Immature natural killer cell (primary cell): Measurements from ENCODE around the gene HECW1. TPM values are rescaled to one million over a fixed set of nuclear protein-coding genes. Genes with fewer than 3 reads are reported as not detected.
"Not testable (repeated sequence)": the region's sequence is repeated elsewhere in the genome, so short reads cannot be mapped to it uniquely, and the experiment has no call there.

Experiments used
- DNase-seq, 3 donors: peaks; one replicate each; pipeline ENCODE4 v3.0.0; 2022; ENCODE audit warnings: mixed read lengths in 1 of 3
- H3K27ac Mint-ChIP-seq, 6 donors: one replicate each; pipeline ENCODE4 v1.8.0; 2020; ENCODE audit warnings: mixed read lengths in 6 of 6, mild to moderate bottlenecking in 5 of 6, inconsistent platforms in 4 of 6, moderate library complexity in 3 of 6
- H3K27me3 Mint-ChIP-seq, 3 donors: one replicate each; pipeline ENCODE4 v1.8.0; 2020 to 2021; ENCODE audit warnings: low read depth in 3 of 3, mild to moderate bottlenecking in 3 of 3, mixed read lengths in 3 of 3, moderate library complexity in 3 of 3, inconsistent platforms in 1 of 3
- H3K36me3 Mint-ChIP-seq, 3 donors: one replicate each; pipeline ENCODE4 v1.8.0; 2020; ENCODE audit warnings: mixed read lengths in 3 of 3, inconsistent platforms in 2 of 3, mild to moderate bottlenecking in 2 of 3
- H3K4me1 Mint-ChIP-seq, 2 donors: one replicate each; pipeline ENCODE4 v1.8.0; 2020; ENCODE audit warnings: inconsistent platforms in 2 of 2, mild to moderate bottlenecking in 2 of 2, mixed read lengths in 2 of 2, moderate library complexity in 1 of 2
- H3K4me3 Mint-ChIP-seq, 5 donors: one replicate each; pipeline ENCODE4 v1.8.0; 2020; ENCODE audit warnings: mild to moderate bottlenecking in 5 of 5, mixed read lengths in 5 of 5, inconsistent platforms in 3 of 5, moderate library complexity in 3 of 5
- H3K9me3 Mint-ChIP-seq, 6 donors: one replicate each; pipeline ENCODE4 v1.8.0; 2020; ENCODE audit warnings: mild to moderate bottlenecking in 6 of 6, mixed read lengths in 6 of 6, inconsistent platforms in 4 of 6, moderate library complexity in 3 of 6
- polyA plus RNA-seq, 3 donors: library from polyadenylated mRNA; unstranded; fragments of 300-500 nt; fragmentation: Illumina TruSeq; gene quantifications; one replicate each; pipeline ENCODE4 v1.2.3, GENCODE V29; 2021

Gene HECW1
- polyA plus RNA-seq, 3 donors from 2014 or later: not detected

GRCh38 chr7:43211693-43212092 lies 99.2 kb downstream of the HECW1 start:
- Mint-ChIP-seq H3K27ac (no peak overlapping the region), H3K4me3 (no peak overlapping the region), H3K27me3 (peaks cover 0 to 4% (median 3%) of the 10 kb centered on the region in 3 donors), H3K4me1 (no peaks in the 10 kb centered on the region), H3K9me3 (no peaks in the 10 kb centered on the region), H3K36me3 (no peaks in the 10 kb centered on the region)
- DNase-seq: no peak

- Mint-ChIP-seq H3K27ac (no peak overlapping the region), H3K9me3 (no peaks in the 10 kb centered on the region), H3K4me3 (no peak overlapping the region), H3K36me3 (no peaks in the 10 kb centered on the region), H3K4me1 (no peaks in the 10 kb centered on the region), H3K27me3 (peaks cover 0 to 6% (median 0%) of the 10 kb centered on the region in 3 donors)
- DNase-seq: no peak
Observed at GRCh38 chr7:43212921-43213320, 100.5 kb downstream of the HECW1 start.

DNA sequence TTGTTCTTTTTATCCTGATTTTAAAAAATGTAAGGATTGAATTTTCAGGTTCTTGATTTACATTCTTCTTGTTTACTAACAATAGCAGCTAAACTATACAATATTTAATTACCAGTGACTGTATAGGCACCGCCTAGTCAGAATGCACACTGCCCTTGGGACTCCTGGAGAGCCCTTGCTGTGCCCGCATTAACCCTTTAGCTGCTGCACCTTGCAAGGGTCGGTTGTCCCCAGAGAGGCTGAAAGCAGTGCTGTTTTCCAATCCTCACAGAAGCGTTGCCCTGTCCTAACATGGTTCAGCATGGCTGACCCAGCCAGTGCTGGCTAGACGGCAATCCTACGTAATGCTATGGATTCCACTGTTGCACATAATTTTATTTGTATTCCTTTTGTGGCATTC lies 102.6 kb downstream of the HECW1 start:
- Mint-ChIP-seq H3K4me3 (no peak overlapping the region), H3K4me1 (no peaks in the 10 kb centered on the region), H3K27me3 (peaks cover 0 to 5% (median 4%) of the 10 kb centered on the region in 3 donors), H3K36me3 (no peaks in the 10 kb centered on the region), H3K27ac (no peak overlapping the region), H3K9me3 (no peaks in the 10 kb centered on the region)
- DNase-seq: no peak

GRCh38 chr7:43217055-43217454 lies 104.6 kb downstream of the HECW1 start:
- no peak for DNase-seq
- Mint-ChIP-seq H3K27me3 (peaks cover 0 to 8% (median 4%) of the 10 kb centered on the region in 3 donors), H3K27ac (no peak overlapping the region), H3K36me3 (no peaks in the 10 kb centered on the region), H3K4me3 (no peak overlapping the region), H3K9me3 (no peaks in the 10 kb centered on the region), H3K4me1 (no peaks in the 10 kb centered on the region)

DNA sequence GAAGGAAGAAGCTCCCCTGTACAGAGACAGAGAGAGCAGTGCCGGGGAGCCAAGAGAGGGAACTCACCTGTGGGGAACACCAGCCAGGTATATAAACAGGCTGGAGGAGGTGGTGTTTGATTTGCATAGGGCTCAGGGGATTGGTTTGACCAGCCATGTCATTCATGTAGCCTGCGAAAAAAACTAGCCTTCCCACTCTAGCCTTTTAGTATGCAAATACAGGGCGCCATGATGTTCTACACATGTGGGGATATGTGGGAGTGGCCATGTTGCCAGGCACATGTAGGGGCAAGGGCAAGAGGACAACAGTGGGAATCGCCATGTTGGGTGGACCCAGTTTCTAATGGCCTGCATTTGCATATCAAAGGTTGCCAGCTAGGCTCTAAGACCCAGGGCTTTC lies 106.5 kb downstream of the HECW1 start:
- H3K27me3 Mint-ChIP-seq, H3K4me1 Mint-ChIP-seq, DNase-seq, H3K36me3 Mint-ChIP-seq, H3K4me3 Mint-ChIP-seq, H3K27ac Mint-ChIP-seq, H3K9me3 Mint-ChIP-seq: not testable (repeated sequence)

GRCh38 chr7:43220250-43220649 lies 107.8 kb downstream of the HECW1 start:
- Mint-ChIP-seq H3K27ac (no peak overlapping the region), H3K36me3 (no peaks in the 10 kb centered on the region), H3K9me3 (no peaks in the 10 kb centered on the region), H3K27me3 (peaks cover 0 to 8% (median 4%) of the 10 kb centered on the region in 3 donors), H3K4me3 (no peak overlapping the region), H3K4me1 (no peaks in the 10 kb centered on the region)
- DNase-seq: no peak

DNA sequence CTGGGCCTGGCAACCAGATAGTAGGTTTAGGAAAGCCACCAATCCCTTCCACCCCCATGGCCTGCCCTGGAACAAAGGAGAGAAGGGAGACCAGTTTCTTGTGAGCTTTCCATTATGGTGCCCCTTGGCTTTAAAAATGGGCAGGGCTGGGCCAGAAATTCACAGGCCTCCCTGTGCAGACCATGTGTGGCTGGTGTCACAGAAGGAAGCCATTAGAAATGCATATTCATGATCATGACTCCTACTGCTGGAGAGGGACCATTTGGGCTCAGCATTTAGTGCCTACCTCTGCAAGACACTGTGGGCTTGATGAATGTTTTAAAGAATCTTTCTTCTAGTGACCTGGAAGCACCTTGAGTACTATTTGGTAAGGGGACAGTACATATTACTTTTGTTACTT lies 108.3 kb downstream of the HECW1 start:
- no peak overlapping the region for H3K4me3 Mint-ChIP-seq
- peaks cover 0 to 8% (median 4%) of the 10 kb centered on the region in 3 donors for H3K27me3 Mint-ChIP-seq
- H3K9me3 Mint-ChIP-seq: no peaks in the 10 kb centered on the region
- H3K36me3 Mint-ChIP-seq: no peaks in the 10 kb centered on the region
- no peak overlapping the region for H3K27ac Mint-ChIP-seq
- no peaks in the 10 kb centered on the region for H3K4me1 Mint-ChIP-seq
- DNase-seq: no peak

- no peaks in the 10 kb centered on the region for H3K4me1 Mint-ChIP-seq
- no peaks in the 10 kb centered on the region for H3K9me3 Mint-ChIP-seq
- H3K4me3 Mint-ChIP-seq: no peak overlapping the region
- DNase-seq: no peak
- H3K36me3 Mint-ChIP-seq: no peaks in the 10 kb centered on the region
- no peak overlapping the region for H3K27ac Mint-ChIP-seq
- peaks cover 7 to 10% (median 8%) of the 10 kb centered on the region in 3 donors for H3K27me3 Mint-ChIP-seq
Observed at GRCh38 chr7:43229801-43230200, 117.4 kb downstream of the HECW1 start.

DNA sequence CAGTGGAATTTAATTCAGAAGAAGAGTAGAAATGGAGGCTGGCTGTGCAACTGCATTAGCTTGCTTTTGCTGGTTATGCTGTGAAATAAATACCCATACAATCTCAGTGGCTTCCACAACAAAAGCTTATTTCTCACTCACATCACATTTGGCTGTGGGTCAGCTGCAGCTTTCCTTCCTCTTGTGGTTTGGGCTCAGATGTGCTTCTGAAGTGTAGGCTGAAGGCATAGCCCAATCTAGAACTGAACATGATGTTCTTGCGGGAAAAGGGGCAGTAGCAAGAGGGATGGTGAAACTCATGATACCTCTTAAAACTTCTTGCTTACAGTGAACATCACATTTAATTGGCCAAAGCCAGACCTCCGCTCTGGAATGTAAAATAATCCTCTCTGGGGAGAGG lies 119.9 kb downstream of the HECW1 start:
- Mint-ChIP-seq H3K27ac (no peak overlapping the region), H3K9me3 (no peaks in the 10 kb centered on the region), H3K27me3 (peaks cover 7 to 10% (median 8%) of the 10 kb centered on the region in 3 donors), H3K36me3 (no peaks in the 10 kb centered on the region), H3K4me3 (no peak overlapping the region), H3K4me1 (no peaks in the 10 kb centered on the region)
- no peak for DNase-seq

- peaks cover 6 to 10% (median 8%) of the 10 kb centered on the region in 3 donors for H3K27me3 Mint-ChIP-seq
- H3K4me3 Mint-ChIP-seq: no peak overlapping the region
- H3K4me1 Mint-ChIP-seq: no peaks in the 10 kb centered on the region
- no peaks in the 10 kb centered on the region for H3K9me3 Mint-ChIP-seq
- no peak overlapping the region for H3K27ac Mint-ChIP-seq
- no peaks in the 10 kb centered on the region for H3K36me3 Mint-ChIP-seq
- no peak for DNase-seq
Observed at GRCh38 chr7:43234073-43234472, 121.6 kb downstream of the HECW1 start.

DNA sequence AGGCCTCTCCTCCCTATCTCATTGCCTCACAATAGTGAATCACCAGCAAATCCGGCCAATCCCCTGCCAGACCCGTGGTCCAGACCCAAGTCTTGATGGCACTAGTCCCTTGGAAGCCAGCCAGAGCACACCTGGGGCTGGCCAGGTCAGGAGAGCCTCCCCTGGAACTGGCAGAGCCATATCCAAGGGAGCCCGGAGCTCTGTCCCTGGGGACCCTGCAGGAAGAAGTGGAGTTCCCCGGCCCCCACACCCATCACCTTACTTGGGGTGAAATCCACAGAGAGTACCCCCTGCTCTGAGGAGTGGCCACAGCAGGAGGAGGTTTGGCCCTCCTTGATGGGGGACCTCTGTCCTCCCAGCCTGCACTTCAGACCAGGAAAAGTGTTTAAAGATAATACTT lies 122.5 kb downstream of the HECW1 start:
- Mint-ChIP-seq H3K4me3 (no peak overlapping the region), H3K27me3 (peaks cover 5 to 6% (median 6%) of the 10 kb centered on the region in 3 donors), H3K27ac (no peak overlapping the region), H3K4me1 (no peaks in the 10 kb centered on the region), H3K9me3 (no peaks in the 10 kb centered on the region), H3K36me3 (no peaks in the 10 kb centered on the region)
- no peak for DNase-seq

DNA sequence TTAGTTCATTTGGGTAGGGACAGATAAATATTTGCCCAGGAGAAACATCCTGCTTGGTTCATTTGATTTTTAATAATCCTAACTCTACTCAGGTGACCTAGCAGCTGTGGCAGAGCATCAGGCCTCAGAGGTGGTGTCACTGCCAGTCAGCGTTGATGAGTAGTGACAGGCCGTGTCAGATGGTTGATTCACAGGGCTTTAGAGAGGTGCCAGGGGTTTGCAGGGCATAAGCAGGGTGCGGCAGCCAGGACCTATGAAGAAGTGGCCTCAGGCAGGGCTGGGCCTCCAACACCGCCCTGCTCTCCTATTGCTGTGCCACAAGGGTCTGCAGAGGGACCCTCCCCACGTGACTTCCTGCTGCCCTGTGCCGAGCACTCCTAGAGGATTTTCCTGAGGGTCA lies 128.1 kb downstream of the HECW1 start:
- no peak for DNase-seq
- H3K4me3 Mint-ChIP-seq: no peak overlapping the region
- no peaks in the 10 kb centered on the region for H3K36me3 Mint-ChIP-seq
- no peak overlapping the region for H3K27ac Mint-ChIP-seq
- H3K27me3 Mint-ChIP-seq: peaks cover 1 to 5% (median 1%) of the 10 kb centered on the region in 3 donors
- no peaks in the 10 kb centered on the region for H3K4me1 Mint-ChIP-seq
- H3K9me3 Mint-ChIP-seq: no peaks in the 10 kb centered on the region

GRCh38 chr7:43242628-43243255 lies 130.3 kb downstream of the HECW1 start:
- no peaks in the 10 kb centered on the region for H3K36me3 Mint-ChIP-seq
- H3K27ac Mint-ChIP-seq: no peak overlapping the region
- DNase-seq: no peak

DNA sequence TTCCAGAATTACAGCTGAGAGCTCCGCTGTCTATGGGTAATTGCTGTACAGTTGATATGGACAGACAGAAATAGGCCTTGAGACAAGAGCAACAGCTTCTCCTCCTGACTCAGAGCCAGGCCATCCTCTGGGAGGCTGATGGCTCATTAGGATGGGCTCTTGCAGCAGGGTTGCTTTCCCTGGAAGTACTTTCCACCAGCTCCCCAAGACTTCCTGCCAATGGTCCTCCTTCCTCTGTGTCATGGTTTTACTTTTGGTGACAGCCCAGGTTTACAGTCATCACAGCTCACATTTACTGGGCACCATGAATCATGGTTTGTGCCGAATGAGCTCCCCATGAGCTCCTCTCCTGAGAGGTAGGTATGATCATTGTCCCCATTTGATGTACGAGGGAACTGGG lies 131.8 kb downstream of the HECW1 start:
- H3K9me3 Mint-ChIP-seq: no peaks in the 10 kb centered on the region

More at GRCh38 chr7:43242628-43243255, 130.3 kb downstream of the HECW1 start:
- Mint-ChIP-seq H3K9me3 (no peaks in the 10 kb centered on the region), H3K27me3 (peaks cover 3 to 5% (median 4%) of the 10 kb centered on the region in 3 donors), H3K4me1 (no peaks in the 10 kb centered on the region), H3K4me3 (no peak overlapping the region)

GRCh38 chr7:43244784-43245183 lies 132.3 kb downstream of the HECW1 start:
- H3K9me3 Mint-ChIP-seq: no peaks in the 10 kb centered on the region
- H3K27ac Mint-ChIP-seq: no peak overlapping the region
- no peaks in the 10 kb centered on the region for H3K36me3 Mint-ChIP-seq
- H3K4me3 Mint-ChIP-seq: no peak overlapping the region
- H3K27me3 Mint-ChIP-seq: peaks cover 4 to 6% (median 5%) of the 10 kb centered on the region in 3 donors
- H3K4me1 Mint-ChIP-seq: no peaks in the 10 kb centered on the region
- no peak for DNase-seq

More for the DNA sequence above, 131.8 kb downstream of the HECW1 start:
- DNase-seq: no peak
- H3K36me3 Mint-ChIP-seq: no peaks in the 10 kb centered on the region
- no peaks in the 10 kb centered on the region for H3K4me1 Mint-ChIP-seq
- peaks cover 4 to 6% (median 5%) of the 10 kb centered on the region in 3 donors for H3K27me3 Mint-ChIP-seq
- no peak overlapping the region for H3K27ac Mint-ChIP-seq
- no peak overlapping the region for H3K4me3 Mint-ChIP-seq
